H1 (cell line): ENCODE measurements around the gene ARHGEF2. TPM values are rescaled to one million over a fixed set of nuclear protein-coding genes. Genes with fewer than 3 reads are reported as not detected.

ENCODE experiments used
- CTCF ChIA-PET: fragments of 300-600 bp; sonication (Branson Sonifier 250); formaldehyde crosslinking; loops from one replicate; lab custom pipeline; 2021; ENCODE audit not compliant: partially characterized antibody; lab: Charles Lee
- POLR2A ChIA-PET: fragments of 300-600 bp; sonication (Branson Sonifier 250); formaldehyde crosslinking; loops from one replicate; lab custom pipeline; 2021; ENCODE audit warnings: inconsistent platforms; ENCODE audit not compliant: partially characterized antibody; lab: Charles Lee
- DNase-seq, 2 experiments: peaks; one replicate each; pipeline versions ENCODE4 v3.0.0 to v3.0.0-alpha.2; 2010 to 2022; ENCODE audit warnings: low spot score in 2 of 2, low read depth in 1 of 2, mixed read lengths in 1 of 2
- FAIRE-seq: peaks from 2 replicates; lab custom pipeline; 2011; peaks lifted over from hg19 to GRCh38; lab: Jason Lieb, UNC
- H2AFZ ChIP-seq: 2 replicates; pipeline ENCODE4 v1.8.1; 2012; ENCODE audit warnings: low read length, inconsistent platforms
- H2AK5ac ChIP-seq: 2 replicates; pipeline ENCODE4 v1.6.1; 2013; ENCODE audit warnings: low read depth, low read length
- H2BK120ac ChIP-seq: replicated peaks from 2 replicates; pipeline ENCODE3; 2013; ENCODE audit warnings: low read depth, low read length, inconsistent platforms
- H2BK12ac ChIP-seq: 2 replicates; pipeline ENCODE4 v1.6.1; 2013; ENCODE audit warnings: low read depth, low read length
- H2BK15ac ChIP-seq: 2 replicates; pipeline ENCODE4 v1.6.1; 2013; ENCODE audit warnings: low read length
- H2BK20ac ChIP-seq: 2 replicates; pipeline ENCODE4 v1.6.1; 2013; ENCODE audit warnings: low read length
- H2BK5ac ChIP-seq: 2 replicates; pipeline ENCODE4 v1.6.1; 2013; ENCODE audit warnings: low read depth, low read length
- H3K14ac ChIP-seq: 2 replicates; pipeline ENCODE4 v1.6.1; 2013; ENCODE audit warnings: inconsistent platforms; ENCODE audit not compliant: insufficient read length
- H3K18ac ChIP-seq: 2 replicates; pipeline ENCODE4 v1.6.1; 2013; ENCODE audit warnings: low read length; ENCODE audit errors: extremely low read depth
- H3K23ac ChIP-seq: 2 replicates; pipeline ENCODE4 v1.6.1; 2013; ENCODE audit warnings: inconsistent platforms; ENCODE audit not compliant: insufficient read length
- H3K23me2 ChIP-seq: 2 replicates; pipeline ENCODE4 v1.6.1; 2013; ENCODE audit warnings: low read depth, low read length
- H3K27ac ChIP-seq: 2 replicates; pipeline ENCODE4 v1.6.1; 2011; ENCODE audit warnings: low read depth, low read length, inconsistent platforms
- H3K27me3 ChIP-seq, 4 experiments: replicated peaks in 1 of 4; 1 replicate in 1 of 4; 2 replicates in 3 of 4; pipeline versions ENCODE4 v1.6.1 to v1.8.1; 2011 to 2013; ENCODE audit warnings: low read length in 3 of 4, mild to moderate bottlenecking in 3 of 4, inconsistent platforms in 2 of 4, mixed read lengths in 2 of 4, moderate library complexity in 1 of 4; ENCODE audit not compliant: control insufficient read depth in 3 of 4, insufficient read depth in 3 of 4; ENCODE audit errors: extremely low read depth in 1 of 4
- H3K36me3 ChIP-seq, 4 experiments: 2 replicates each; pipeline versions ENCODE4 v1.6.1 to v1.8.1; 2011 to 2013; ENCODE audit warnings: mild to moderate bottlenecking in 4 of 4, low read length in 3 of 4, moderate library complexity in 2 of 4, control low read depth in 1 of 4, inconsistent platforms in 1 of 4; ENCODE audit not compliant: insufficient read depth in 4 of 4, control insufficient read depth in 2 of 4
- H3K4ac ChIP-seq: replicated peaks from 2 replicates; pipeline ENCODE3; 2013; ENCODE audit warnings: low read length, low read depth, mixed read lengths, inconsistent platforms; ENCODE audit not compliant: insufficient read length
- H3K4me1 ChIP-seq, 4 experiments: replicated peaks in 1 of 4; 1 replicate in 1 of 4; 2 replicates in 3 of 4; pipeline versions ENCODE4 v1.6.1 to v1.8.1; 2011 to 2013; ENCODE audit warnings: low read length in 3 of 4, inconsistent platforms in 2 of 4, mixed read lengths in 1 of 4; ENCODE audit not compliant: insufficient read depth in 4 of 4, control insufficient read depth in 3 of 4
- H3K4me2 ChIP-seq, 2 experiments: 2 replicates each; pipeline versions ENCODE4 v1.6.1 to v1.8.1; 2011 to 2013; ENCODE audit warnings: low read depth in 2 of 2, low read length in 2 of 2, control low read depth in 1 of 2, inconsistent platforms in 1 of 2, mild to moderate bottlenecking in 1 of 2; ENCODE audit not compliant: insufficient read depth in 1 of 2
- H3K4me3 ChIP-seq, 4 experiments: fragments of 200-600, 300-600 bp in 1 of 4; sonication (generic), shearing (Covaris generic), sonication (Bioruptor Twin) in 1 of 4; 2 replicates each; pipeline versions ENCODE4 v1.5.1 to v1.8.1; 2011 to 2016; ENCODE audit warnings: low read length in 4 of 4, low read depth in 3 of 4, control low read depth in 2 of 4, inconsistent platforms in 2 of 4, mild to moderate bottlenecking in 2 of 4, mixed read lengths in 1 of 4, moderate library complexity in 1 of 4; ENCODE audit not compliant: insufficient read depth in 2 of 4; ENCODE audit errors: extremely low read depth in 1 of 4
- H3K56ac ChIP-seq: replicated peaks from 2 replicates; pipeline ENCODE3; 2013; ENCODE audit warnings: low read depth, mild to moderate bottlenecking, mixed read lengths, low read length, inconsistent platforms; ENCODE audit not compliant: insufficient read length
- H3K79me1 ChIP-seq: 2 replicates; pipeline ENCODE4 v1.6.1; 2013; ENCODE audit warnings: low read depth, low read length, control low read depth
- H3K79me2 ChIP-seq, 2 experiments: 2 replicates each; pipeline versions ENCODE4 v1.6.1 to v1.8.1; 2012 to 2013; ENCODE audit warnings: low read length in 2 of 2, mild to moderate bottlenecking in 2 of 2, inconsistent platforms in 1 of 2; ENCODE audit not compliant: insufficient read depth in 2 of 2, control insufficient read depth in 1 of 2
- H3K9ac ChIP-seq, 4 experiments: replicated peaks in 1 of 4; 1 replicate in 1 of 4; 2 replicates in 3 of 4; pipeline versions ENCODE4 v1.6.1 to v1.8.1; 2011 to 2013; ENCODE audit warnings: low read depth in 3 of 4, low read length in 3 of 4, control low read depth in 2 of 4, mild to moderate bottlenecking in 2 of 4, moderate library complexity in 2 of 4, inconsistent platforms in 1 of 4; ENCODE audit errors: extremely low read depth in 1 of 4
- H3K9me3 ChIP-seq, 2 experiments: 2 replicates each; pipeline versions ENCODE4 v1.6.1 to v1.8.1; 2012 to 2013; ENCODE audit warnings: mild to moderate bottlenecking in 2 of 2, moderate library complexity in 2 of 2, control low read depth in 1 of 2, inconsistent platforms in 1 of 2, low read depth in 1 of 2, low read length in 1 of 2, mixed read lengths in 1 of 2; ENCODE audit not compliant: insufficient read depth in 2 of 2
- H4K20me1 ChIP-seq, 2 experiments: replicated peaks in 1 of 2; 2 replicates each; pipeline versions ENCODE3 to v1.8.1; 2011 to 2013; ENCODE audit warnings: inconsistent platforms in 2 of 2, low read length in 2 of 2, mild to moderate bottlenecking in 1 of 2; ENCODE audit not compliant: insufficient read depth in 2 of 2, control insufficient read depth in 1 of 2
- H4K5ac ChIP-seq: 2 replicates; pipeline ENCODE4 v1.6.1; 2013; ENCODE audit warnings: low read length, low read depth, mixed read lengths, inconsistent platforms; ENCODE audit not compliant: insufficient read length
- H4K8ac ChIP-seq: 2 replicates; pipeline ENCODE4 v1.8.0; 2013; ENCODE audit warnings: mild to moderate bottlenecking, moderate library complexity, low read length, inconsistent platforms; ENCODE audit not compliant: insufficient read depth; ENCODE audit errors: extremely low read depth
- H4K91ac ChIP-seq: replicated peaks from 2 replicates; pipeline ENCODE3; 2013; ENCODE audit warnings: low read length, mixed read lengths, inconsistent platforms; ENCODE audit not compliant: insufficient read length
- ATF2 ChIP-seq: IDR thresholded peaks from 2 replicates; pipeline ENCODE4 v1.6.1; 2012; ENCODE audit warnings: low read length, inconsistent platforms
- CBX8 ChIP-seq: fragments of 300-800, 300-1000 bp; sonication (generic); IDR thresholded peaks from 2 replicates; pipeline ENCODE4 v1.7.1; 2016; ENCODE audit warnings: low read depth, low read length, borderline replicate concordance
- HDAC6 ChIP-seq: IDR thresholded peaks from one replicate; pipeline ENCODE4 v1.7.1; 2012; ENCODE audit warnings: low read depth, mild to moderate bottlenecking, inconsistent platforms, low read length, moderate library complexity
- KDM1A ChIP-seq: fragments of 200-600, 300-600 bp; sonication (generic); IDR thresholded peaks from 2 replicates; pipeline ENCODE4 v1.7.1; 2016; ENCODE audit warnings: mild to moderate bottlenecking, low read length, borderline replicate concordance
- KDM4A ChIP-seq: IDR thresholded peaks from one replicate; pipeline ENCODE4 v1.7.1; 2012; ENCODE audit warnings: low read depth, mild to moderate bottlenecking, moderate library complexity, low read length, inconsistent platforms; ENCODE audit not compliant: severe bottlenecking
- PHF8 ChIP-seq: fragments of 200-600 bp; sonication (generic); conservative IDR thresholded peaks from 2 replicates; pipeline ENCODE4 v1.7.1; 2012; ENCODE audit warnings: low read depth, mild to moderate bottlenecking, inconsistent platforms, low read length, moderate library complexity
- RNF2 ChIP-seq: fragments of 200-900, 300-1000 bp; sonication (generic); IDR thresholded peaks from 2 replicates; pipeline ENCODE4 v1.7.1; 2016; ENCODE audit warnings: borderline replicate concordance, low read depth, mild to moderate bottlenecking, antibody characterized with exemption, low read length; ENCODE audit not compliant: poor library complexity, severe bottlenecking; ENCODE audit errors: missing control alignments
- SAP30 ChIP-seq: fragments of 300-600 bp; sonication (generic); IDR thresholded peaks from 2 replicates; pipeline ENCODE4 v1.7.1; 2012; ENCODE audit warnings: low read length, moderate library complexity, mild to moderate bottlenecking, inconsistent platforms; ENCODE audit not compliant: insufficient read depth, insufficient replicate concordance
- WGBS, 2 experiments: shearing (Covaris generic) in 1 of 2; methylation state at CpG; one replicate each; pipeline versions ENCODE4 v1.1.6 to v1.1.7; 2013 to 2015; ENCODE audit warnings: low lambda C conversion rate in 2 of 2, mixed read lengths in 2 of 2, inconsistent platforms in 1 of 2, low coverage in 1 of 2, missing lambda C conversion rate in 1 of 2; ENCODE audit not compliant: insufficient replicate concordance in 2 of 2, insufficient coverage in 1 of 2, insufficient read length in 1 of 2; ENCODE audit errors: extremely low coverage in 1 of 2, missing lambda C conversion rate in 1 of 2; 5-methylcytosine and 5-hydroxymethylcytosine counted together
- polyA plus RNA-seq, 7 experiments: library from polyadenylated mRNA; depleted of rRNA in 3 of 7; stranded (reverse) in 5 of 7; unstranded in 2 of 7; fragments of >200 nt in 5 of 7; fragments of 200-250 nt in 2 of 7; gene quantifications; 1 replicate in 5 of 7; 2 replicates in 1 of 7; 4 replicates in 1 of 7; pipeline versions ENCODE4 v1.2.1 to v1.2.3, GENCODE V29; 2011 to 2013; ENCODE audit warnings: missing spikeins in 2 of 7, mixed read lengths in 2 of 7
- total RNA-seq: library from RNA; stranded (reverse); fragmentation: NEBNext Ultra II Directional; extraction: Animal tissue kit (Norgen Biotek cat#: 25700); gene quantifications from 2 replicates; pipeline ENCODE4 v1.2.1, GENCODE V29; 2021

Gene ARHGEF2
- total and polyA plus RNA-seq, 2 of the 8 experiments (the other 6 are each of a cell fraction or from before 2014, with no cell fraction given), result 42.7 to 80.5 TPM

DNA sequence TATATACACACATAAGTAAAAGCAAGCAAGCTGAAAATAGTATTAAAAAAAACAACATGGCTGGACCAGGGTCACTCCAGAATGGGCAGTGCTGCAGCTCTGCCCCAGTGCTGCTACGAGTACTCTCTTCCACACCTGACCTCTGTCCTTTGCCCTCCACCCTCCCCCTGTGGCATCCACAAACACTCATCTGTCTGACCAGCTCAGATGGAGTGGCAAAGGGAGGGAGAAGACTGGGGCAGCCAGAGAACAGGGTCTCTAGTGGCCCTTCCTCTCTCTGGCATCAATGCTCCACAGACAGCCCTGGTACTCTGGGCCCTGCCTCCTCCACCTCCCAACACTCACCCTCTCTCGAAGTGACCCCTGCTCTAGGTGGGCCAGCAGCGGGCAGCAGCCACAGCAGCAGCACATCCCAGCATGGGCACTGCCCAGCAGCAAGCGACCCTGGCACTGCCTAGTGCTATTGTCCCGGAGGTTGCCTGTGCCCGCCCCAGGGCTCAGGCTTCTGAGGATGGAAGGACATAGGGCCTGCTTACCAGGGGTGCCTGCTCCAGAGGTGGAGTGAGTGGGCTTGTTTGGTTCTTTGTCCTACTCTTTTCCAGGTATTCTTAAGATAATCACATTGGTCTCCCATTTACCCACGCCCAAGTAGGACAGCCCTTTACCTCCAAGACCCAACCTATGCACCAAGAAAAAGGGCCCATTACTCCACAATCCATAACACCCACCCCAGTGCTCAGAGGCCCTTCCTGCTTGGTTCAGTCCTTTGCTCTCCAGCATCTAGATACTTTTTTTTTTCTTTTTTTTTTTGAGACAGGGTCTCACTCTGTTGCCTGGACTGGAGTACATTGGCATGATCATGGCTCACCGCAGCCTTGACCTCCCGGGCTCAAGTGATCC, 6.2 kb downstream of the ARHGEF2 start:
- Histone ChIP-seq H4K20me1 (peaks cover 26 to 42% of the 10 kb centered on the region in 2 experiments), H3K18ac (no peak overlapping the region), H2BK15ac (no peak overlapping the region), H3K23ac (no peak overlapping the region), H3K4me2 (no peak overlapping the region), H2BK20ac (no peak overlapping the region), H3K4me3 (no peak overlapping the region), H3K36me3 (peaks cover 0 to 15% (median 5%) of the 10 kb centered on the region in 4 experiments; a peak in 4 of 8 replicates), H3K27me3 (no peaks in the 10 kb centered on the region), H2AFZ (no peak overlapping the region), H3K4ac (no peak overlapping the region), H2BK12ac (no peak overlapping the region), H3K27ac (no peak overlapping the region), H2BK5ac (no peak overlapping the region), H4K5ac (no peak overlapping the region), H3K14ac (no peak overlapping the region), H2BK120ac (no peak overlapping the region), H3K79me1 (peaks cover 40% of the 10 kb centered on the region), H3K79me2 (peaks cover 38 to 91% of the 10 kb centered on the region in 2 experiments), H3K9ac (no peak overlapping the region), H4K8ac (peak overlapping the region; percentile 26; the same call in 1 of the 2 replicates), H3K23me2 (peaks cover 13% of the 10 kb centered on the region), H2AK5ac (no peak overlapping the region), H3K9me3 (no peaks in the 10 kb centered on the region), H3K4me1 (peaks cover 15 to 48% (median 33%) of the 10 kb centered on the region in 4 experiments), H4K91ac (no peak overlapping the region), H3K56ac (no peak overlapping the region)
- no peak for FAIRE-seq
- WGBS, 2 experiments, result 91% methylated on average over 8 of the region's 9 CpGs; no CpG with 5 or more reads in 1 of the 2 experiments
- ChIA-PET CTCF (interaction anchor here (0.6 to 6.7 kb wide), 4 partner anchors 13 to 93 kb away, joined by 3 to 58 read pairs (median 20); no protein-coding TSS in a partner anchor), POLR2A (interaction anchor here (1.2 to 16.7 kb wide), 4 partner anchors 8 to 28 kb away, joined by 3 to 282 read pairs (median 22); partner anchors contain the start of gene ARHGEF2)
- DNase-seq, result no peak
- TF ChIP-seq KDM4A (no peak), CBX8 (no peak), ATF2 (no peak), PHF8 (no peak), RNF2 (no peak), KDM1A (no peak), HDAC6 (no peak), SAP30 (no peak)
